HL-60 (cell line): ENCODE results near the gene MEP1B.

Experiments
- DNase-seq, 2 experiments: peaks; one replicate each; pipeline ENCODE4 v3.0.0-alpha.2; 2010 to 2020; ENCODE audit warnings: low read depth in 1 of 2, low spot score in 1 of 2
- H3K27ac ChIP-seq: fragments of 250-450 bp; sonication (Bioruptor Pico); replicated peaks from 2 replicates; pipeline ENCODE4 v1.5.1; 2020; ENCODE audit warnings: mild to moderate bottlenecking, moderate library complexity
- H3K27me3 ChIP-seq: fragments of 250-450 bp; sonication (Bioruptor Pico); 2 replicates; pipeline ENCODE4 v1.5.1; 2021; ENCODE audit warnings: mild to moderate bottlenecking, moderate library complexity; ENCODE audit not compliant: insufficient read depth, poor library complexity, severe bottlenecking
- H3K4me3 ChIP-seq: replicated peaks from 2 replicates; pipeline ENCODE4 v1.5.1; 2011; ENCODE audit warnings: mild to moderate bottlenecking, control low read depth, low read length; ENCODE audit not compliant: insufficient read depth
- CTCF ChIP-seq: IDR thresholded peaks from one replicate; pipeline ENCODE4 v1.5.1; 2011; ENCODE audit warnings: low read length, control low read depth, inconsistent platforms; ENCODE audit not compliant: insufficient read depth
- GABPA ChIP-seq: IDR thresholded peaks from 2 replicates; pipeline ENCODE4 v1.6.1; 2012; ENCODE audit warnings: low read depth
- POLR2AphosphoS5 ChIP-seq: IDR thresholded peaks from 2 replicates; pipeline ENCODE4 v1.6.1; 2012; ENCODE audit warnings: low read depth
- REST ChIP-seq: IDR thresholded peaks from 2 replicates; pipeline ENCODE4 v1.6.1; 2012; ENCODE audit warnings: low read depth; ENCODE audit not compliant: insufficient replicate concordance
- SPI1 ChIP-seq: IDR thresholded peaks from 2 replicates; pipeline ENCODE4 v1.6.1; 2012; ENCODE audit warnings: low read depth, mild to moderate bottlenecking, borderline replicate concordance

The MEP1B gene

DNA sequence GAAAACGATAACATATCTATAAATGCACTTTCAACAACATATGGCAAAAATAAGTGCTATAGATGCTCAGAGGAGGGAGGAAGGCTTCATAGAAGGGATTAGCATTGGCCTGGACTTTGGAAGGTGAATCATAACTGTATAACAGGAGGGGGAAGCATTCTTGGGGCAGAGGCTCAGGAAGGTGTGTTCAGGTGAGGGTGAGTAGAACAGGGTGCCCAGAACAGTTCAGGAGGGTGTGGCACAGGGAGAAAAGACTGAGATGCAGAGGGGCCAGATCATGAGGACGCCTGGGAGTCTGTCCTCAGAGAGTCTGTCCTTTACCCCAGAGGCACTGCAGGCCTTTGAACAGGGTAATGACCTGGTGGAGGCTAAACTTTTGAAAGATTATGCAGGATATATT is 29.3 kb upstream of the MEP1B start:
- H3K27ac ChIP-seq, result no peak overlapping the region
- no peak overlapping the region for H3K4me3 ChIP-seq
- no peaks in the 10 kb centered on the region for H3K27me3 ChIP-seq
- TF ChIP-seq SPI1, result no peak
- no peak for TF ChIP-seq POLR2AphosphoS5
- no peak for TF ChIP-seq CTCF
- TF ChIP-seq REST, result no peak
- TF ChIP-seq GABPA, result no peak
- DNase-seq, result no peak

- H3K4me3 ChIP-seq, result no peak overlapping the region
- H3K27me3 ChIP-seq, result no peaks in the 10 kb centered on the region
- TF ChIP-seq POLR2AphosphoS5 (no peak), SPI1 (no peak), REST (no peak), CTCF (no peak), GABPA (no peak)
- DNase-seq, result no peak
- no peak overlapping the region for H3K27ac ChIP-seq
Measured at GRCh38 chr18:32167980-32168730, 21.7 kb upstream of the MEP1B start.

GRCh38 chr18:32173654-32174053 is 16.2 kb upstream of the MEP1B start:
- Histone ChIP-seq H3K4me3 (no peak overlapping the region), H3K27ac (no peak overlapping the region), H3K27me3 (no peaks in the 10 kb centered on the region)
- TF ChIP-seq POLR2AphosphoS5, result no peak
- TF ChIP-seq CTCF, result no peak
- no peak for TF ChIP-seq GABPA
- TF ChIP-seq REST, result no peak
- TF ChIP-seq SPI1, result no peak
- no peak for DNase-seq
